Skeletal muscle cell (primary cell): ENCODE results near the gene MAD1L1.
A peak's percentile ranks its signal among the peaks of the same experiment; 100 is the strongest.

Experiments used
- DNase-seq: peaks from one replicate; pipeline ENCODE4 v3.0.0-alpha.2; 2010; ENCODE audit warnings: low read depth
- H3K4me3 ChIP-seq: 2 replicates; pipeline ENCODE4 v1.5.1; 2011; ENCODE audit warnings: low read depth, mild to moderate bottlenecking, control low read depth, low read length, moderate library complexity

MAD1L1 gene

DNA sequence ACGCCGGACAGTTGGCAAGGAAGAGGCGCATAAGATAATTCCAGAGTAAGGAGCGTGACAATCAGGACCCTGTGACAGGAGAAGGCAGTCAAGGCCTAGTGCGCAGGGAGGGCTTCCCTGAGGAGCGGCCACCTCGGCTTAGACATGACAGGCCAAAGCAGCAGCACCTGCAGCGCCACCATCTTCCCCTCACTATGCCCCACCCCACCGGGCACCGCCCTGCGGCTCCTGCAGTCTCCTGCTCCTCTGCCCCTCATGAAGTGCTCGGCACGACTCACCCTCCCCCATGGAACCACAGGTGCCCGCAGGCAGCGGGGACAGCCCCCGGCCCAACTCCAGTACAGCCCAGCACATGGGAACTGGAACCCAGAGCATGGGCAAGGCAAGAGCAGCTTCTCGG lies 11.8 kb downstream of the MAD1L1 start:
- DNase-seq: no peak
- H3K4me3 ChIP-seq: no peak overlapping the region

DNA sequence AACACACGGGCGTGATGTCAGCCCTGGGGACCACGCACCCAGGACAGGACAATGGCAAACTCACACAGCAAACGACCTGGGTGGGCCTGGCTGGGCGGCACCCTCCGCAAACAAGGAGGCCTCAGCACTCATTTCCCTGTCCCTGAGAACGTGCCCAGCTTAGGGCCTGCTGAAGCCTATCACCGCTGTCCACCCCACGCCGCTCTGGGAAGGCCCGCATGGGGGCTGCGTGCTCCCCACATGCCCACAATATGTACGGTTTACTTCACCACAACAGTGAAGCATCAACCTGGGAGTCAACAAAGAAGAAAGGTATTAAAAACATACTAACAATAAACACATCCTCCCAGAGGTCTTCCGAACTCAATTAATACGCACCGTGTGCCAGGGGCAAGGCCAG lies 12.2 kb downstream of the MAD1L1 start:
- no peak for DNase-seq

DNA sequence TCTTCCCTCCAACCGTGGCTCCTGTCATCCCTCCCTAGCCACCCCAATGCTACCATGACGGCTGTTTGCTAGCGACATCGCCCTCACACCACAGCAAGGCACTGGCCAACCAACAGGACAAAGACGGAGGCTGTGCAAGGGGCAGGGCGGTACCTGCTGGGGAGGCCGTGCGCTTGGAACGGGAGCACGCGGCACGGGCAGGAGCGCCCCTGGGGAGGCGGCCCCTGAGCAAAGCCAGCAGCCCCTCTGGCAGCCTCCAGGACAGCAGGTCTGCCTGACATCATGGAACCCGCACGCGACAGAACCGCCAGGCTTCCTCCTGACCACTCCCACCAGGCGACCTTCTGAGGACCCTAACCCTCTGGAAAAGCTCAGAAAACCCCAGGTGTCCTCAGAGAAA lies 12.7 kb downstream of the MAD1L1 start:
- H3K4me3 ChIP-seq: no peak overlapping the region
- DNase-seq: no peak

More for the DNA sequence above, 12.2 kb downstream of the MAD1L1 start:
- no peak overlapping the region for H3K4me3 ChIP-seq

DNA sequence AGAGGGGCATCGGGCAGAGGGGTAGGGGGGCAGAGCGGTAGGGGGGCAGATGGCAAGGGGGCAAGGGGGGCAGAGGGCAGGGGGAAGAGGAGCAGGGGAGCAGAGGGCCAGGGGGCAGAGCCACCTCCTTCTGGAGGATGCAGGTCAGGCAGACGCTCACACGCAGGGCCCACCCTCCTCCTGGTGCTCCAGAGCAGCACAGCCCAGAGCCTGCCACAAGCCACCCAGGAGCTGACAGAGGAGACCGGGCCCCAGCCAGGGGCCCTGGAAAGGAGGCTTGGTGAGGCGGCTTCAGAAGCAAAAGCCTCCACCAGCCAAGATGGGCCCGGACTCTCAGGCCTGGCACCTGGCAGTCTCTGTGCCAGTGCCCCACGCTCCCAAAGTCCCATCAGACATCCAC lies 13.1 kb downstream of the MAD1L1 start:
- H3K4me3 ChIP-seq: no peak overlapping the region
- no peak for DNase-seq

DNA sequence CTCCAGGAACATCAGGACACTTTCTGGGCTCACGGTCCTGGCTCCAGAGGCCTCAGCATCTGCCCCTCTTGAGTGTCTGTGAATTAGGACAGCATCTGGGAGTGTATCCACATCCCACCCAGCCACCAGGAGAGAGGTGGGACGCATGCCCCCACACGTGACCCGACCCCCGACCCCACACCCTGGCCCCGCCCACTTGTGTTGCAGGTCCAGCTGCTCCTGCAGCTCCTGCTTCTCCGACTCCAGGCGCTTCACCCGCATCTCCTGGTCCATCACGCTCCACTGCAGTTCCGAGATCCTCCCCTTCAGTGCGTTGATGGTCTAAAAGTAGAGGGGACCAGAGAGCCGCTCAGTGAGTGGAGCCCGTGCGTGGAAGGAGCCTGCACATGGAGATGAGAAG lies 13.6 kb downstream of the MAD1L1 start:
- DNase-seq: no peak
- H3K4me3 ChIP-seq: no peak overlapping the region

DNA sequence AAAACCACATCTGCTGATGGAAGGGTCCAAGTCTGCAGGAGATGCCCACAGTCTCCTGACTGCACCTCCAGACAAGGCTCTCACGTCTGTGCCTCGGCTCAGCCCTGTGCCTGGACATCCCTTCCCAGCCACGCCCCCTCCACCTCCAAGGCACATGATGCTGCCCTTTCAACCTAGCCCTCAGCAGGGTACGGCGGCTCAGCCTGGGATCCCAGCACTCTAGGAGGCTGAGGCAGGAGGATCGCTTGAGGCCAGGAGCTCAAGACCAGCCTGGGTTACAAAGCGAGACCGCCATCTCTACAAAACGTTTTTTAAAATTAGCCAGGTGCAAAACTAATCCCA lies 14.3 kb downstream of the MAD1L1 start:
- no peak overlapping the region for H3K4me3 ChIP-seq
- DNase-seq: no peak

DNA sequence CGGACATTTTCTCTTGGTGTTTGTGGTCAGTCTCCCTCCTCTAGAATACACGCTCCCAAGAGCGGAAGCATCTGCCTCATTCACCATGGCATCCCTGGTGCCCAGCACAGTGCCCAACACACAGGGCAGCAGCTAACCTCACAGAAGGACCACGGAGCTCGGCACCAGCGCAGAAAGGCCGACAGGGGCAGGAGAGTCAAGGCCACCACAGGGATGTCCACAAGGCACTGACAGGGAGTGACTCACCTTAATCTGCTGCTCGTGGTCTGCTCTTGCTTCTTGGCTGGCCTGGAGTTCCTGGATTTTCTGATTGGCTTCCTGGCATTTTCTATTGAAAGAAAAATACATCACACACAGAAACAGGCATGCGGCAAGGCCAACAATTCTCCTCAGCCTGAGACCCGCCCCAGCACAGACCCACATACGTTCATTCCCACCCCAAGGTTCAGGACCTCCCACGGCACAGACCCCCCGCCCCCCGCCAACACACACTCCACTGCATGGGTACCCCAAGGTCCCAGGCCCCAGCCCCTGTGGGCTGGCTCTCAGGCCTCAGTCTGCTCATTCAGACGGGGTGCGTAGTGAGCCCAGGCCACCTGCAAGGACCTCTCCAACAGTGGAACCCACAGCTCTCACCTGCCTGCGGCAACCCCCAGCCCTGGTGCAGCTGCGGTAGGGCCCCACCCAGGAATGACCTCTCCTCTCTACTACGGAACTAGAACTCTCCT lies 14.9 kb downstream of the MAD1L1 start:
- DNase-seq: no peak
- H3K4me3 ChIP-seq: no peak overlapping the region

DNA sequence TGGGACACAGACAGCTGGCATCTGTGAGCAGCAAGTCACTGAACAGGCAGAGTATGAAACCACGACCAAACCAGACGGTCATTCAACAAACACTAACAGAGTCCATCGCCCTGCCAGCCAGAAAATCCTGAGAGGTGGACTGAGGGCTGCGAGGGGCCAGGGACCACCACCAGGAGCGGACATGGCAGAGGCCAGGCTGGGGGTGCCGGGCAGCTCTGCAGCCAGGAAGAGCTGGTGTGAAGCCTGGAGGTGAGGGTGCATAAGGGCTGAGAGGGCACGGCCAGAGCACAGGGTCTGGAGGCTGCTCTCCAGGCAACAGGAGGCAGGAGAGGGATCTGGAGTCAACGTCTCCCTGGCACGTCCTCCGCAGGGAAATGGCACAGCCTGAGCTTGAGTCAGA lies 15.5 kb downstream of the MAD1L1 start:
- no peak for DNase-seq
- H3K4me3 ChIP-seq: no peak overlapping the region

DNA sequence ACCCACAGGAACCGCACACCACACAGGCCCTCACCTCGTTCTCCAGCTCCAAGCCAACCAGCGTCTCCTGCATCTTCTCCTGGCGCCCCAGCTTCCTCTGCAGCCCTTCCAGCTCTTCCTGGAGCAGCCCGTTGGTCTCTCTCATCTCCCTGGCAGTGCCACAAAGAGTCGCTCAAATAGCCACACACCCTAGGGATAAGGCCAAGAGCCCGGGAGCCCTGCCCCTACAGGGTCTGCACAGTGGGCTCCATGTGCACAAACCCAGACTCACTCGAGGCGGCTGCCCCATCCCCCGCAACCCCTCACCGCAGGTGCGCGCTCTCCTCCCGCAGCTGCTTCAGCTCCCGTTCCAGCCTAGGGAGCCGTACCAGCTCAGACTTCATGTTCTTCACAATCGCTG lies 16.9 kb downstream of the MAD1L1 start:
- DNase-seq: no peak
- H3K4me3 ChIP-seq: no peak overlapping the region

DNA sequence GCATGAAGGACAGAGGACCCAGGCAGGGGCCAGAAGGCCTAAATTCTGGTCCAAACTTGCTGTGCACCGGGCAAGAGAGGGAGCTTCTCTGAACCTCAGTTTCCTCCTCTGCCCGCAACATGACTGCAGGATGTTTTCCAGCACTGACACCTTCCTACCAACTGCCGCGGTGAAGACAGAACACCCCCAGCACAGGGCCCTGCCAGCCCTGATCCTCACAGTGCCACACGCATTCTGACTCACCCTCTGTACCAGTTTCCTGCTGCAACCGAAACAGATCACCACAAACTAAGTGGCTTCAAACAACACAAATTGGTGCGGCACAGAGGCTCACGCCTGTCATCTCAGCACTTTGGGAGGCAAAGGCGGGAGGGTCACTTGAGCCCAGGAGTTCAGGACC lies 18.1 kb downstream of the MAD1L1 start:
- H3K4me3 ChIP-seq: no peak overlapping the region
- no peak for DNase-seq

DNA sequence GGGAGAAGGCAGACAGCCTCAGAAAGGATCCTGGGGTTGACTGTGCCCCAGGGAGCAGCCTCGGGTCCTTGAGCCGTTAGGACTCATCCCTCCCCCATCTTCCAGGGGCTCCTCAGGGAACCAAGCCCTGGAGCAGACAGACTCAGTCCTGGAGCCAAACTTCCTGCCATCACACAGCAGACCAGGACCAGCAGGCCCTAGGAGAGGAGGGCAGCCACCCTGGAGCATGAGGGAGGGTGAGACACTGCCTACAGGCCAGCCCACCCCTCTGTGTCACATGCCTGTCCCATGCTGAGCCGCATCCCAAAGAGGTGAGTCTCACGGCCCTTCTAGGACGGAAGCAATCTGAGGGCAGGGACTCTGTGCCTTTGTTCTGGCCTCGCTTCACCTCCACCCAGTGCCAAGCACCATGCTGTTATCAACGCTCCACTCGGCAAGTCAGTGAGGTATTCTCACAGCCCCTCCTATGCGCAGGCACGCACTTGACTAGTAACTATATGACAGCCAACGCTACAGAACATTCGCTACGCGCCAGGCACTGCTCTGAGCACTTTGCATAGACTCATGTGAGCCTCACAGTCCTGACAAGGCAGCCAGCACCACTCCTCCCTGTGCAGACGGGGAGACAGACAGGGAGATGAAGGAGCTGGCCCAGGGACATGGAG lies 19.1 kb downstream of the MAD1L1 start:
- no peak overlapping the region for H3K4me3 ChIP-seq
- DNase-seq: no peak

DNA sequence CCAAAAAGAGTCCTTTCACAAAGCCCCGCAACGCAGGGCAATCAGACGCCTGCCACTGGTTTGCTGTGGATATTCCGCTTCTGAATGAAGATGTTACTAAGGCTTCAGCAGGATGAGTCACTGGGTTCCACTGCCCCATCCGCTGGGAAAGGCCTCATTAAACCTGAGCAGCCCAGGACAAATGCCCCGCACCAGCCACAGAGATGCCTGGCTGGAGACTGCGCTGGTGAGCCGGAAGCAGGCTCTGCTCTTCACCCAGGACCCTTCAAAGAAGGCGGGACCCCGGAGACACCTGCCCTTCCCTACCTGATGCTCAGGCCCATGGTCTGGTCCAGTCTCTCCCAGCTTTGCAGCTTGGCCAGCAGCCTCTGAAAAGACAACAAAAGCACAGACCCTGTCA lies 19.8 kb downstream of the MAD1L1 start:
- H3K4me3 ChIP-seq: no peak overlapping the region
- DNase-seq: no peak

DNA sequence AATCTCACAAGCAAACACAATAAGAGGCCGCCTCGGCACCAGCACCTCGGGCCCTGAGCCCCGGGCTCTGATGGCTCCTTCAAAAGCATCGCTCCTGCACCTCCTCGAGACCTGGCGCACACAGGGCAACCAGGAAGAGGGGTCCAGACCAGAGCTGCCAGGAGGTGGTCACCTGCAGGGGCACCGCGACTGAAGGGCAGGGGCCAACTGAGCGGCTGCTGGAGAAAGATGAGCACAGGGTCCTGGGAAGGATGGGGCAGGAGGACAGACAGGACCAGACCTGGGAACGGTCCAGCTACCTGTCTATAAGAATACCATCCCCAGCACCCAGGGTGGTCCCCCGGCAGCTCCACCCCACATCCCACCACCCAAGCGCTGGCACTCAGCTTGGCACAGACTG lies 20.8 kb downstream of the MAD1L1 start:
- no peak for DNase-seq
- H3K4me3 ChIP-seq: no peak overlapping the region

DNA sequence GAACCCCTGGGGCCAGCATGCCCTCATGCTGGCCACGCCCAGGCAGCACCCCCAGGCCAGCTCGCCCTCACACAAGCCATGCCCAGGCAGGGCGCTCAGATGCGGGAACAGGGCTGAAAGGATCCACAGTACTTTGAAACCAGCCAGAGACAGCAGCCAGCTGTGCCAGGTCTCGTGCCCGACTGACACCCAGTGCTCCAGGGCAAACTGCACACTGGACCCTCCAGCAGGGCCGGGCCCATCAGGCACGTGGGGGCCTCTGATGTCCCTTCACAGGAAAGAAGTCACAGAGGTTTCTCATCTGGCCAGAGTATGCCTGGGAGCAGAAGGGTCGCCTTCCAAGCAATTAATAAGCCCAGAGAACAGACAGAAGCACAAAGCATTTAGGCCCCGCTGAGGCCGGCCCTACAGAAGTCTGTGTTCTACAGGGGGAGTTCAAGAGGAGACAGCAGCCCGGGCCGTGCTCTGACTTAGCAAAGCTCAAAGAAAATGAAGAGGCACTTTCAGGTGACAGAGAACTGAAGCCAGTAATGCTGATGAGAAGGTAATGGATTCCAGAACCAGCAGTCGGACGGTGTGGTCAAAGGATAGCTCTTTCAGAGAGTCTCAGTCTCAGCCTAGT lies 21.4 kb downstream of the MAD1L1 start:
- H3K4me3 ChIP-seq: no peak overlapping the region
- no peak for DNase-seq

DNA sequence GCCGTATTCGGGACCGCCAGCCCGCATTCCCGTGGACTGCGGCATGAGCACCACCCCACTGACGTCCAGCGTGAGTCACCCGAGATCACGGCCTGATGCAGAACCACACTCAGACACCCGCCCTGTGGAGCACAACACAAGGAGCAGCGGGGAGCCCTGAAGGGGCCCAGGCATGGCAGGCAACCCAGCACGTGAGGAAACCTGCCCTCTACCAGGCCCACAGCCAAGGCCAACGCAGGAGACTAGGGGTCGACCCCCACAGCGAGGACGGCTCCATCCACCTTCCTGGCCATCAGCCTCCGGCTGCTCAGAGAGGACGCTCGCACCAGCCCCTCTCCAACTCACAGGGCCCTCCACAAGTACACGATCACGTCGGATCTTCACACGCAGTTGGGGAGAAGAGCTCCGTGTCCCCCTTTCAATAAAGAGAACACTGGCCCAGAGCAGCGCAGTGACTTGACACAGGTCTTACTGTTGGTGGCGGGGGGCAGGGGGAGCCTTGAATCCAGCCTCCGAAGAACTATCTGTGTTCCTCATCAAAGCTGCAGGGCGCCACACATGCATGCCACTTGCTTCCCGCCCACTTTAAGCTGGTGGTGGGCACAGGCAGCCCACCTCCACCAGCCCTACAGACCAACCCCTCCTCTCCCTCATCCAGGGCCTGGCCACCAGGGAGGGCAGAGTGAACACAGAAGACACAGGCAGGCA lies 22.0 kb downstream of the MAD1L1 start:
- H3K4me3 ChIP-seq: no peak overlapping the region
- DNase-seq: no peak

DNA sequence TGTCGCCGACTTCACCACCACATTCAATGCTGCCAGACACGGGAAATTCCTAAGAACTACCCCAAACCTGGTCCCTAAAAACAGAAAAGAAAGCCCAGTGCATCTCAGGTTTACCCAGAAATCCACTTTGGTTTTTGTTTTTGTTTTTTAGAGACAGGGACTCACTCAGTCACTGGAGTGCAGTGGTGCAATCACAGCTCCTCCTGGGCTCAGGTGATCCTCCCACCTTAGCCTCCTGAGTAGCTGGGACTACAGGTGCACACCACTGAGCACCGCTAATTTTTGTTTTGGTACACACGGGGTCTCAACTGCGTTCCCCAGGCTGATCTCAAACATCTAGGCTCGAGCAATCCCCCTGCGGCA lies 22.8 kb downstream of the MAD1L1 start:
- no peak for DNase-seq
- H3K4me3 ChIP-seq: no peak overlapping the region

DNA sequence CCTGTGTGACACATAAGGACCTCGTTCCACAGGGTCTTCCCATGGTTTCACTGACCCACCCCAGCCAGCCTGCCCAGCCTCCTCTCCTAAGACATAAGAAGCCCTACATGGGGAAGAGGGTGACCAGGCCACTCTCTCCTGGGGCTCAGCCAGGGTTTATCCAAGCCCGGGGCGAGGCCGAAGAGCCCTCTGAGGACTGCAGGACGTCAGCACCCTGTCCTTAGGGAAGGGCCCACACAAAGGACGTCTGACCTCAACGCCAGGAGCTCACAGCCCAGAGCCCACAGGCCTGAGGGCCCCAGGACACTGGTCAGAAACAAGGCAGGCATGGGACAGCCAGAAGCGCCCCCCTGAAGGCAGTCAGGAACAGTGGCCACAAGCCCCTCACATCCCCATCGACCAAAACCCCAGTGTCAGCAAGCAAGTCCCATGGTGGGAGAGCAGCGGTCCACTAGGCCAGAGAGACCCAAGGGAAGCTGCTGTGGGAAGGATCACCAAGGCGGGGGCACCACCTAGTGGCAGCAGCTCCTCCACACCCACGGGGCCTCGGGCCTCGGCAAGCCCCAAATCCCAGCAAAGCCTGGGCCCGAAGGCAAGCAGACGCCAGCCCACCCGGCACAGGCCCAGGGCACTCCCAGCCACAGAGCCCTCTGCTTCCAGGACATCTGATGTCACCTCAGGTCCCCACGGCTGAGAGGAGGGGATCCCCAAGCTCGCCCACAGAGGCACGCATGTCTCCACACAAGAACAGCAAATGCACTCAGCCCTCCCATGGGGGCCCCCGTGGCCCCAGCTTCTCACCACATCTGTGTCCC lies 23.4 kb downstream of the MAD1L1 start:
- H3K4me3 ChIP-seq: no peak overlapping the region
- DNase-seq: peak; percentile 33

DNA sequence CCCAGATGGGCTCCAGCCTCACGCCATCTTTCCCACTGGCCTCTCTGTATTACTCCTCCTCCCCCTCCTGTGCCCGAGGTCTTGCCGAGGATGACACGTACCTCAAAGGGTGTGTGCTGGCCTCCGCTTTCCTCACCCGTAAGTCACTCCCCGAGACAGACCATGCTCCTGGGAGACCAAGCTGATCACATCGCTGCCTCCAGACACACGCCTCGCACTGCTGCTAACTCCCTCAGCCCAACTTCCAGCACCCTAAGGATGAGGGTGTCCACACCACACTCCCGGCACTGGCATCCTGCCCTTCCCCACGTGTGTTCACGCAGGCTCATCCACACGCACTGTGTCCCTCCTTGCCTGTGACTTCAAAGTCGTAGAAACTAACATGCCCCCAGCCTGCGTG lies 24.0 kb downstream of the MAD1L1 start:
- no peak for DNase-seq
- no peak overlapping the region for H3K4me3 ChIP-seq

DNA sequence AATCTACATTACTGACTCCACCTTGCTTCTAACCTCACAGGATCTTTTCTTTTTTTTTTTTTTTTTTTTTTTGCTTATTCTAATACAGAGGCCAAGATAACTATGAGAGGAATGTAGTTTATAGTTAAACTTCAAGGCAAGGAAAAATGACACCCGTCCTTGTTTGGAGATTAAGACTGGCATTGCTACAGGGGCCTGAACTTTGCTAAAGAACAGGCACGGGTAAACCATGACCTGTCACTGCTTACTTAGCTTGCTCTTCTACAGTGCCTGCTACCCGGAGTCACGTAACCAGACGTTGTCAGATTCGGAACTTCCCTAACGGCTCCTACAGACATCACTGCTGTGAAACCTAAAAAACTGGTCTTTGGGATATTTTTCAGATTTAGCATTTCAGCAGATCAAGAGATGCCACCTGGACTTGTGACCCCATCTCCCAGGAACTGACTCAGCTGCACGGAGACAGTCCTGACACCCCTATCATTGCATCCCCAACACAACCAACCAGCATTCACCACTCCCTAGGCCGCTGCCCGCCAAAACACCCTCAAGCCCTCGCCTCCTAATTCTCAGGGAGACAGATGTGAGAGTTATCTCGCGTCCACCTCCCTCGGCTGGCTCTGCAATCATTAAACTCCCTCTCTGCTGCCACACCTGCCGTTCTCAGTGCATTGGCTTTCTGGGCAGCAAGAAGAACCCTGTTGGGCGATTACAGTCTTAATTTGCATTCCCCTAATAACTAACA lies 27.5 kb downstream of the MAD1L1 start:
- H3K4me3 ChIP-seq: no peak overlapping the region
- no peak for DNase-seq
